Fibroblast of pulmonary artery (primary cell): ENCODE data around the gene LRRN1.

Experiments used
- DNase-seq: peaks from one replicate; pipeline ENCODE4 v3.0.0-alpha.2; 2010; ENCODE audit warnings: low read depth
- H3K4me3 ChIP-seq: replicated peaks from 2 replicates; pipeline ENCODE4 v1.5.1; 2011; ENCODE audit warnings: low read depth, mild to moderate bottlenecking, control low read depth, low read length, moderate library complexity
- TF ChIP-seq, protein P1 (sequence below): IDR thresholded peaks from 2 replicates; pipeline ENCODE4 v1.5.1; 2011; ENCODE audit warnings: mild to moderate bottlenecking, control low read depth, low read length, inconsistent platforms; ENCODE audit errors: missing control alignments

Gene LRRN1

DNA sequence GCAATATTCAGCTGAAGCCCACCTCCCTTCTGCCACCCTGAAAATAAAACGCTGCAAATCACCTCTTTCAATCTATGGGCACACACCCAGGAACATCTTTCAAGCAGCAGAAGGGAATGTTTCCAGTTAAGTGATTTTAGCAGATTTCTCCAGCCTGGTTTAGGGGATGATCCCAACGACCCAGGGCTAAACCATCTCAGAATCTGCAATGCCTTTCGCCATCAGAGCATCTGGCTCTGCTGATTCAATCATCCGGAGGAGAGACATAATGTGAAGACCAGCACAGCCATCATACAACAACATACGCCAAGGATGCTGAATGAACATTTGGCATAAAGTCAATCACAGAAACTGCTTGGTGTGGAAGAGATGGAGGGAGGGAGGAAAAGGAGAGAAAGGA is 15.5 kb upstream of the LRRN1 start:
- TF ChIP-seq, protein P1, sequence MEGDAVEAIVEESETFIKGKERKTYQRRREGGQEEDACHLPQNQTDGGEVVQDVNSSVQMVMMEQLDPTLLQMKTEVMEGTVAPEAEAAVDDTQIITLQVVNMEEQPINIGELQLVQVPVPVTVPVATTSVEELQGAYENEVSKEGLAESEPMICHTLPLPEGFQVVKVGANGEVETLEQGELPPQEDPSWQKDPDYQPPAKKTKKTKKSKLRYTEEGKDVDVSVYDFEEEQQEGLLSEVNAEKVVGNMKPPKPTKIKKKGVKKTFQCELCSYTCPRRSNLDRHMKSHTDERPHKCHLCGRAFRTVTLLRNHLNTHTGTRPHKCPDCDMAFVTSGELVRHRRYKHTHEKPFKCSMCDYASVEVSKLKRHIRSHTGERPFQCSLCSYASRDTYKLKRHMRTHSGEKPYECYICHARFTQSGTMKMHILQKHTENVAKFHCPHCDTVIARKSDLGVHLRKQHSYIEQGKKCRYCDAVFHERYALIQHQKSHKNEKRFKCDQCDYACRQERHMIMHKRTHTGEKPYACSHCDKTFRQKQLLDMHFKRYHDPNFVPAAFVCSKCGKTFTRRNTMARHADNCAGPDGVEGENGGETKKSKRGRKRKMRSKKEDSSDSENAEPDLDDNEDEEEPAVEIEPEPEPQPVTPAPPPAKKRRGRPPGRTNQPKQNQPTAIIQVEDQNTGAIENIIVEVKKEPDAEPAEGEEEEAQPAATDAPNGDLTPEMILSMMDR = no peak
- no peak overlapping the region for H3K4me3 ChIP-seq
- DNase-seq = no peak

DNA sequence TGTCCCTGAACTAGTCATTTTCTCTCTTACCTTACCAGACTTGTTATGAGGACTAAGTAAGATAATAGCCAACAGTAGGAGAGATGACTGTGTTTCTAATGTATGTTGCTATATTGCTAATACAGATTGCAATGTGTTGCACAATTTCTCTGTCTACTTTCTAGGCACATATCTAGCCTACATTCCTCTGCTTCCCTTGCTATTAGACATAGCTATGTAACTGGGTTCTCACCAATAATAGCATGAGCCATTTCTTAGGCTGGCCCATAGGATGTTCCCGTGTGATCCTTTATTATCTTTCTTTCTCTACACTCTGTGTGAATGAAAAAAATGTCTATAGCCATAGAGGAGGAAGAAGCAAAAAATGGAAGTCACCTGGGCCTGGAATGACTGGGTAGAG is 6.8 kb upstream of the LRRN1 start:
- no peak overlapping the region for H3K4me3 ChIP-seq
- TF ChIP-seq, protein P1 = no peak
- no peak for DNase-seq

DNA sequence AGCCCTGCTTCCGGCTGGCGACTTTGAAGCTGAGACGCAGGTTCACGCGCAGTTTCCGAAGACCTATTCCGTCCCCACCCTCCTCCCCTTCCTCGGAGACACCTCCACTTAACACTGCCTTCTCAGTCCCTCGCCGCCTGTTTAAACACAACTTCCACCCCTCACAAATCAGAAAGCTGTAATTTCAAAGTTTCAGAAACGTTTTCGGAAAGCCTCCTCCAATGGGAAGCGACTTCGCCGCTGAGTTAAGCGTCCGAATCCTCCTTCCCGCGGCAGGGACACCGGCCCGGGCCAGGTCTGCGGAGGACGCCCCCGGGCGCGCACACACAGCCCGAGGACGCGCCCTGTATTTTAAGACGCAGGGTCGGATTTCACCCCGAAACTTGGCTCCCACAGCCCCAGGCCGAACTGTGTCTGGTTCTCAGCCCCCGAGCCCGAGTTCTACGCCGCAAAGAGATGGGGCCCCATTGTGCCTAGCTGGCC is 559 bp upstream of the LRRN1 start:
- DNase-seq = no peak
- no peak overlapping the region for H3K4me3 ChIP-seq
- TF ChIP-seq, protein P1 = no peak

DNA sequence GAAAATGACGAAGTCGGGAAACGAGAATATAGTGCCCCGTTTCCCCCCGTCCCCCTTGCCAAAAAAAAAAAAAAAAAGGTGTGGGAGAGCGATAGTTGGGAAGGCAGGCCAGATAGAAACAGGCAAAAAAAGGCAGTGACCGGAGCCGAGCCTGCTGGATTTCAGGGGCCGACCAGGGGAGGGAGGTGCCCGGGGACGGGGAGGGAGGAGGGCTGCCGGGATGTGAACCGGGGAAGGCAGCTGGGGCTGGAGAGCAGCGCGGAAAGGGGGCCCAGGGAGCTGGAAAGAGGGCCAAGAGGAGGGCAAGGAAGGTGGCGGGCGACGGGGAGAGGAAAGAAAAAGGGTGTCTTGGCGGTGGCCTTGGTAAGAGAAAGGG is 837 bp downstream of the LRRN1 start:
- no peak for DNase-seq
- H3K4me3 ChIP-seq = no peak overlapping the region
- TF ChIP-seq, protein P1 = no peak

DNA sequence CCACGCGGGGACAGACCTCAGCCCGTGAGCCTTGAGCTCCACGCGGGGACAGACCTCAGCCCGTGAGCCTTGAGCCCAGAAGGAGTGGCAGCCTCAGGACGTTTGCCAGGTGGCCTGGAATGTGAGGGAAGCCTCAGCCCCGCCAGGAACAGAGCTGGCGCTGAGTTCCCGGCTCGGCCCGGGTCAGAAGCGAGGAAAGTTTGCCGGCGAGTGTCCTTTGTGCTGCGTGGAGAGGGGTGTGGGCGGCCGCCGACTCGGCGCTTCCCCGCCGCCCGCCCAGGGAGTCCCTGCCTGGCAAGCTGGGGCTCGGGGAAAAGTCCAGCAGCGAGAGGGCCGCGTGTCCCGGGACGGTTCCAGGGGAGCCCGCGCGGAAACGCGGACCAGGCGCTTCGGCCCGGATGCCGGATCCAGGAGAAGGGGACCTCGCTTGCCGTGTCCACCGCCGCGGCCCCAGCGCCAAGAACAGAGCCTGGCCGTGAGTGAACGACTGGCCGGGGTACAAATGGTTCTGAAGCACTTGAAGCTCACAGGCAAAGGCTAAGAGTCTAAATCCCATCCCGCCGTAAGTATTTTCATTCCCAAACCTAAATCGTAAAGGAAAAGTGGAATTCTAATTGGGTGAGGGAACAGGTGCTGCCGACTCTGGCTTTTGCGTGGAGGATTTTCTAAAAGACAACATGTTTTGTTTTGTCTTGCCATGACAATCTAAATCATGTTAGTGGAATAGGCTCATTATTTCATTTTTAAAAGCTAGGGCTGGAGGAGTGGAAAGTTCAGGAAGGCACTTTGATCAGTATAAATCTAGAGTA is 1.7 kb downstream of the LRRN1 start:
- H3K4me3 ChIP-seq = no peak overlapping the region
- no peak for DNase-seq
- TF ChIP-seq, protein P1 = no peak

DNA sequence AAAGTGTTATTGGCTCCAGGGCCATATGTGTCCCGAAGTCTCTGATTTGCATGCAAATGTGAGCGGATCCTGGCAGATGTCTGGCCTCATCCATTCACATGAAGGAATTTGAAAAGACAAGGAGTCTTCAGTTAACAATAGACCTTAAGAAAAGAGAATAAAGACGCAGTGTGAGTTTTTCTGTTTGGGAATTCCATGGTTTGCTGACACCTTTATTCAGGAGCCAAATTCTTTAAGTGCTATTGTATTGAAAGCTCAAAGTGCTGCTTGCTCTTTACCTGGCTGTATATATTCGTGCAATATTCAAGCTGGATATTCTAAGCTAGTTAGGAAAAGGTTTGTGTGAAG is 2.2 kb downstream of the LRRN1 start:
- TF ChIP-seq, protein P1 = no peak
- no peak overlapping the region for H3K4me3 ChIP-seq
- no peak for DNase-seq

DNA sequence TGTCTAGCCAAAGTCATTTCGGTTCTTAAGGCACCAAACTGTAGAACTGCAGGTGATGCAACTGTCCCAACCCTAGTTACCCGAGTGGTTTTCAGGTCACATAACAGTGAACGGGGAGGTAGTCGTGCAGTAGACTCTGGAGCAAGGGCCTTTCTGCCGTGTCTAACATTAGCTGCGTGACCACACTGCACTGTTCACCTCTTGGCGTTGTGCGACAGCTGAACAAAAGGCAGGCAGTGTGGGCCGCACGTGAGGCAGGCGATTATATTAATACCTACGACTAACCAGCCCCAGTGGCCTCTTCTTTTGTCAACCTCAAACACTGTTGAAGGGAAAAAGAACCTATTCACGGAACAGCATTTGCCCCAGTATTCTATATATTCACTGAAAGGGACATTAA is 2.8 kb downstream of the LRRN1 start:
- no peak overlapping the region for H3K4me3 ChIP-seq
- TF ChIP-seq, protein P1 = no peak
- no peak for DNase-seq
